HG02623 (cell line): ENCODE data around the gene RAP1GAP.
"Not testable (repeated sequence)": the region's sequence is repeated elsewhere in the genome, so short reads cannot be mapped to it uniquely, and the experiment has no call there.

Source experiments
- ATAC-seq: cut with Tn5 transposase; IDR thresholded peaks from one replicate; pipeline ENCODE4 v1.9.1; 2021; ENCODE audit warnings: moderate library complexity; ENCODE audit not compliant: unreplicated experiment

The RAP1GAP gene

GRCh38 chr1:21647431-21648351, 21.5 kb downstream of the RAP1GAP start:
- no peak for ATAC-seq

- no peak for ATAC-seq
Observed at GRCh38 chr1:21645550-21645949, 23.6 kb downstream of the RAP1GAP start.

- no peak for ATAC-seq
Observed at GRCh38 chr1:21644906-21645305, 24.3 kb downstream of the RAP1GAP start.

GRCh38 chr1:21644348-21644747, 24.8 kb downstream of the RAP1GAP start:
- ATAC-seq = no peak

- no peak for ATAC-seq
Observed at GRCh38 chr1:21643624-21644023, 25.5 kb downstream of the RAP1GAP start.

GRCh38 chr1:21641967-21642739, 27.0 kb downstream of the RAP1GAP start:
- ATAC-seq = no peak

GRCh38 chr1:21641537-21641936, 27.6 kb downstream of the RAP1GAP start:
- ATAC-seq = no peak

- no peak for ATAC-seq
Observed at GRCh38 chr1:21641076-21641475, 28.1 kb downstream of the RAP1GAP start.

- no peak for ATAC-seq
Observed at GRCh38 chr1:21640653-21641052, 28.5 kb downstream of the RAP1GAP start.

- no peak for ATAC-seq
Observed at GRCh38 chr1:21639594-21640041, 29.5 kb downstream of the RAP1GAP start.

- ATAC-seq = no peak
Observed at GRCh38 chr1:21638531-21639341, 30.4 kb downstream of the RAP1GAP start.

- no peak for ATAC-seq
Observed at GRCh38 chr1:21637514-21637913, 31.6 kb downstream of the RAP1GAP start.

- no peak for ATAC-seq
Observed at GRCh38 chr1:21636029-21636428, 33.1 kb downstream of the RAP1GAP start.

GRCh38 chr1:21634806-21635535, 34.2 kb downstream of the RAP1GAP start:
- no peak for ATAC-seq

GRCh38 chr1:21633992-21634805, 35.0 kb downstream of the RAP1GAP start:
- no peak for ATAC-seq

GRCh38 chr1:21633141-21633755, 35.9 kb downstream of the RAP1GAP start:
- ATAC-seq = no peak

- ATAC-seq = no peak
Observed at GRCh38 chr1:21631944-21632887, 36.9 kb downstream of the RAP1GAP start.

- ATAC-seq = not testable (repeated sequence)
Observed at GRCh38 chr1:21631590-21631943, 37.6 kb downstream of the RAP1GAP start.
